Hepatic stellate cell (primary cell): ENCODE data around the gene C1orf50.
"Not testable (repeated sequence)": the region's sequence is repeated elsewhere in the genome, so short reads cannot be mapped to it uniquely, and the experiment has no call there.

Experiments
- DNase-seq: peaks from one replicate; pipeline ENCODE4 v3.0.0; 2011; ENCODE audit warnings: low spot score

Gene C1orf50

GRCh38 chr1:42739753-42740700 lies 27.0 kb upstream of the C1orf50 start, which contains the start of gene CLDN19:
Gene CLDN19 (minus strand): TSS chr1:42740236. CDS start chr1:42740063, 173 bp downstream.
- no peak for DNase-seq

GRCh38 chr1:42740851-42741580 lies 26.0 kb upstream of the C1orf50 start:
- no peak for DNase-seq

DNA sequence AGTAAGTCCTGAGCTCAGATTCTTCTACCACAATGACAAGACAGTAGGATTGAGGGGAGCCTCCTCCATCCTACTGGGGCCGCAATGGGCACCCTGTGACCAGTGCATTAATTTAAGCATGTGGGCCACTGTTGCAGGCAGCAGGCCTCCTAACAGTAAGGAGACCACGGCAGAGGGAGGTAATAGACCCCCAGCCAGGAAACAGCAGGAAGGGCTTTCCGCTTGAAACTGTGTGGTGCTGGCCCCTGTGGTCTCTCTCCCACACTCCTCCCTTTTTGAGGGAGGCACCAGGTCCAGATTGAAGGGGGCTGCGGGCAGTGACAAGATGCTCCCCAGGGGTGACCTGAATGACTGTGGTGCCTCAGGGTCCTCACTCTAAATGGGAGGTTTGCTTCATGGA lies 25.3 kb upstream of the C1orf50 start:
- no peak for DNase-seq

DNA sequence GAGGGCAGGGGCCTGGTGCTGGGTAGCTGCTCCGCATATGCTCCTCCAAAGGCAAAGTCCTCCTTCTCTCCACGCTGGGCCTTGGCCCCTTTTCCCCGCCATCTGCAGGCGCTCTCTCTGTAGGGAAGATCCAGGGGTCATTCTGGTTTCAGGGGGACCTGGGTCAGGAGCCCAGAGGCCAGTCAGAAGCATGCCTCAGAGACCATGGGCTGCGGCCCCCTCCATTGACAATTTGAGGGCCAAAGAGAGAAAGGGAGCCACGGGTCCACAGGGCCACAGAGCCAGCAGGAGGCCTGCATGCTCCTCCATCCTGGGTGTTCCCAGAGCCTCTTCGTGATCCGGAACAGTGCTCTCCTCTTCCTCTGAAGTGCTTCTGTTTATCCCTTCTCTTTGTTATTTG lies 24.9 kb upstream of the C1orf50 start:
- no peak for DNase-seq

- DNase-seq: no peak
These were observed 24.3 kb upstream of the C1orf50 start for GRCh38 chr1:42742617-42743316.

DNA sequence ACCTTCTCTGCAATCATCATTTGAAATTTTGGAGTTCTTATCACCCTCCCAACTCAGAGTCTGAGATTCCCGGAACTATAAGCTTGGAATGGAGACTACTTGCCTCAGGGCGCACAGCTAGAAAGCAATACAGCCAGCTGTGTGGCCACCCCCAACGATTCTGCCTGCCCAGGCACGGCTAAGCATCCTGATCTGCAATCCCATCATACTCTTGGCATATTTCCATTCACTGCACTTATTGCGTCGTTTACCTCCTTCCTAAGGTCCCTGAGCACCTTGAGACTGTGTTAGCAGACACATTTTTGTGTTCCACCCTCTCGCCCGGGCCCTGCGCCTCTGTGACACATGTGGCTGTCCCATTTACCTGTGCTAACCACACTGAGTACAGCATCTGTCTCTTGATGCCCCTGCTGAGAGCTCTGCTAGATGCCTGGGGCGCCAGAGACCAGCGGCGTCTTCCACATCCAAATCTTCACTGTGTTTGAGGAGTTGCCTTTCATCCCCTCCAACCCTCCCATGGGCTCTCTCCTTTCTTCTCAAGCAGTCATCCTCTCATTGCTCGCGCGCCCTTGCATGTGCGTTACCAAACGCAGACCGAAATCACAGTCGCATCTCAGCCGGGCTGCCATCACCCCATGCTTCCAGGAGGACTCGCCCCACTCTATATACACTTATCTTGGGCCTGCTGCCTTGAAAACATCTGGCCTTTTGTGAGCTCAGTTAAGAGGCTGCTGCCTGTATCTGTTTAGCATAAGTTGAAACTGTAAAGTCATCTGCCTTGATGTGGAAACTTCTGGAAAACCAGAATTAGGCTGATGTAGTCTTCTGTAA lies 23.5 kb upstream of the C1orf50 start:
- DNase-seq: no peak

DNA sequence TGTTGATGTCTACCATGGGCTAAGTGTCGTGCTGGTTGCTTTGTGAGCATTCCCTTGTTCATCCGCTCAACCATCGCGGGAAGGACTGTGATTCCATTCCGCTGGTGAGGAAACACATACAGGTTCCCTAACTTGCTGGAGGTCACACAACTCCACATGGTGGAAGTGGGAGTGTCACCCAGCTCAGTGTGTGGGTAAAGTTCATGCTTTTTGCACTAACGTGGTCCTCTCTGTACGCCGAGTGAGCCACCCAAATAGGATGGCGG lies 23.0 kb upstream of the C1orf50 start:
- DNase-seq: no peak

DNA sequence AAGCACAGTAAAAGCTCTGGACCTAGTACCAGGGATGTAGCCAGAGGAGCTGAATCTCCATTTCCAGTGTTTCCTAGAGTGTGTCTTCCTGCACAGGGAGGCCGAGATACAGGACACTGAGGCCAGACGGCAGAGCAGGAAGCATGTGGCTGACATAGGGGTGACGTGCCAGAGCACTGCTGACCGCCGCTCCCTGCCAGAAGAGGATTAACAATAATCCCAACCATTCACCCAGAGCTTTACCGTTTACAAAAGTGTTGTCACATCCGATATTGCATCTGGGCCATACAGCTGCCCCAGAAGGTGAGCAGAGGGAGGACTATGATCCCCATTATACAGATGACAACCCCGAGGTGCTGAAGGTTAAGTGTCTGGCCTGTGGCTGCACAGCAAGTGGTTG lies 21.2 kb upstream of the C1orf50 start:
- DNase-seq: no peak

DNA sequence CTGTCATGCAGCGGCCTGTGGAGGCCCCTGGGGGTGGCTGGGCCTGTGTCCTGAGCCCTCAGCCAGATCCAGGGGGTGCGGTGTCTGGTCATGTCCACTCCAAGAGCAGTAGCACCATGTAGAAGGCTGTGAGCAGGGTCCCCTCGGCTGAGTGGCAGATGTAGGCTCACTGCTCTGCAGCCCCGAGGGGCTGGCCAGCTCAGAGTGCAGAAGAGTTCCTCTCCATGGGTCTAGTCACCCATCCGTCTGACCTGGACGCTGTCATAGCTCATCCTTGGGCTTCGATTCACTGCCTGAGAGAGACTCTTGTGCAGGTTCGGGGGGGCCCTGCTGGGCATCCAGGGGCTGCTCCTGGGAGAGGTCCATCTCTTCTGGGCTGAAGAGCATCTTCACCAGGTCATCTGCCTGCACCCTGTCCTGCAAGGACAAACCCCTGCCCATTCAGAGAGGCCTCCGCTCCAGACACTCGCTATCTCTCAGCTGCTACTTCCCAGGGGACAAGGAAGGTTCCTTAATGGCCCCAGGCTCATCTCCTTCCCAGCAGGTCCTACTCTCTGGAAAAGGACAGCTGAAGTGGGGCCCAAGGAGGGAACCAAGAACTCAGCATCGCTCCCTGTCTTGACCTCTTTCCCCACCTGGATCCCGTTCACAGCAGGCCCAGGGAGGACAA lies 20.5 kb upstream of the C1orf50 start:
- no peak for DNase-seq

DNA sequence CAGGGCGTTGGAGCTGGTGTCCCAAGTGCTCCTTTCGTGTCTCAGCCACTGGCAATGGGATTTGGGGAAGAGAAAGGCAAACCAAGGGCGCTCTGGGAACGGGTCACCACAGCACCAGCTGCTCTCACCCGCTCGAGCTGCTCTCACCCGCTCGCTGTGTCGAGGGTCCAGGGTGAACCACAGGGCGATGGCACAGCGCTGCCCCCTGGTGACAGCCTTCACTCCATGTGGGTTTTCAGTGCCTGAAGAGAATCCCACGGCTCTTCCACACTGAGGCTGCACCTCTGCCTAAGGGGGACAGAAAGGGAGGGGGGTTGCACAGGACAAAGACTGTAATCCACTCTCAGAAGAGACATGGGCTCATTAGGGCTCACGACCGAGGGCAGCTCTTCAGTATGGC lies 19.9 kb upstream of the C1orf50 start:
- DNase-seq: peak; percentile 52

GRCh38 chr1:42748021-42748420 lies 19.0 kb upstream of the C1orf50 start:
- no peak for DNase-seq

- no peak for DNase-seq
These were observed 18.3 kb upstream of the C1orf50 start for GRCh38 chr1:42748461-42749410.

- DNase-seq: no peak
These were observed 17.0 kb upstream of the C1orf50 start for GRCh38 chr1:42750041-42750440.

DNA sequence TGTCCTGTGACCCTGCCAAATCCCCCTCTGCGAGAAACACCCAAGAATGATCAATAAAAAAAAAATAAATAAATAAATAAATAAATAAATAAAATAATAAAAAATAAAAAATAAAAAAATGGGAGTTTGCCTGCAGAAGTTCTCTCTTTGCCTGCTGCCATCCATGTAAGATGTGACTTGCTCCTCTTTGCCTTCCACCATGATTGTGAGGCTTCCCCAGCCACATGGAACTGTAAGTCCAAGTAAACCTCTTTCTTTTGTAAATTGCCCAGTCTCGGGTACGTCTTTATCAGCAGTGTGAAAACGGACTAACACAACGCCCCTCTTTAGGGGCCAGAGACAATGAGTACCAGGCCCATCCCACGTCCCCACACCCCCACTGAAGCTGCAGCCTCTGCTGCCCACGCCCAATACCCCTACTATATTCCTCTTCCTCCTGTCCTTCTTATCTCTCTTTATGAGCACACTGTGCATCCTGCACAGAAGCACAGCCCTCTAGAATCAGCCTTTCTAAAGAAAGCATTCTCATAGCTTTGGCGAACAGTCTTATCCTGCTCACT lies 15.5 kb upstream of the C1orf50 start:
- not testable (repeated sequence) for DNase-seq

- no peak for DNase-seq
These were observed 14.8 kb upstream of the C1orf50 start for GRCh38 chr1:42752284-42752683.

GRCh38 chr1:42753070-42753469 lies 14.0 kb upstream of the C1orf50 start:
- peak; percentile 67 for DNase-seq

- DNase-seq: peak; percentile 75
These were observed 9.8 kb upstream of the C1orf50 start for GRCh38 chr1:42756956-42757891.

GRCh38 chr1:42757892-42758275 lies 9.2 kb upstream of the C1orf50 start:
- DNase-seq: no peak

- no peak for DNase-seq
These were observed 8.4 kb upstream of the C1orf50 start for GRCh38 chr1:42758641-42759040.
